Measurements from ENCODE around the gene GMEB2. TPM values are rescaled to one million over a fixed set of nuclear protein-coding genes. Genes with fewer than 3 reads are reported as not detected.
A peak's percentile ranks its signal among the peaks of the same experiment; 100 is the strongest.

The GMEB2 gene
- total RNA-seq, 3 donors from 2014 or later, result 10.3 to 12.8 (median 11.4) TPM

DNA sequence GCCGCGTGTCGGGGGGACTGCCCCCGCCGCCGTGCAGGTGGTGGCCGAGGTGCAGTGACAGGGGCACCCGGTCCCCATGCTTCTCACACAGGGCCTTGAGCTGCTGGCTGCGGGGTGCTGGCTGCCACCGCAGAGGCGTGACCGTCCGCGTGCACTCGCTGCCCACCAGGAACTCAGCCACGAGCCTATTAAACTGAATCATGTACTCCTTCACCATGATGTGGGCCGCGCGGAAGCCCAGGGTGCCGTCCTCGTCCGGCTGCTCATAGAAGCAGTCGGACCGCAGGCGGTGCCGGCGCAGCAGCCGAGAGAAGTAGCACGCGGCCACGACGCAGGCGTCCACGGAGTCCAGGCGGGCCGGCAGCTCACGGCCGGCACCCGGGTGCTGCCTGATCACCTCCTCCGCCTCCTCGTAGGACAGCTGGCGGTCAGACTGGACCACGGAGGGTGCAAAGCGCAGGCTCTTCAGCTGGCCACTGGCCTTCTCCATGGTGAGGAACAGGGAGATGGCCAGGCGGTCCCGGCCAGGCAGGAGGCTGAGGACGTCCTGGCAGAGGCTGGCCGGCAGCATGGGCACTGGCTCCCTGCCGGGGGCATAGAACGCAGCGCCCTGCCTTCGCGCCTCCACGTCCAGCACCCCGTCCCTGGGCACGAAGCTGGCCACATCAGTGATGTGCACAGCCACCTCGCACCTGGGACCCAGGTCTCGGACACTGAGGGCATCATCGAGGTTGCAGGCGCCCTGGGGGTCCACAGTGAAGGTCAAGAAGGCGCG lies 62.7 kb downstream of the GMEB2 start:
- intact Hi-C loops (cut with DNase I, micrococcal nuclease), result no loop called here
- ATAC-seq (no peak), DNase-seq (no peak)
- no peaks in the 10 kb centered on the region for H3K9me3 ChIP-seq
- H3K36me3 ChIP-seq (ENCODE audit: low read depth), result no peaks in the 10 kb centered on the region
- peaks cover 9% of the 10 kb centered on the region for H3K4me1 ChIP-seq (ENCODE audit: low read depth)
- H3K4me3 ChIP-seq, result no peak overlapping the region
- TF ChIP-seq, protein P1, sequence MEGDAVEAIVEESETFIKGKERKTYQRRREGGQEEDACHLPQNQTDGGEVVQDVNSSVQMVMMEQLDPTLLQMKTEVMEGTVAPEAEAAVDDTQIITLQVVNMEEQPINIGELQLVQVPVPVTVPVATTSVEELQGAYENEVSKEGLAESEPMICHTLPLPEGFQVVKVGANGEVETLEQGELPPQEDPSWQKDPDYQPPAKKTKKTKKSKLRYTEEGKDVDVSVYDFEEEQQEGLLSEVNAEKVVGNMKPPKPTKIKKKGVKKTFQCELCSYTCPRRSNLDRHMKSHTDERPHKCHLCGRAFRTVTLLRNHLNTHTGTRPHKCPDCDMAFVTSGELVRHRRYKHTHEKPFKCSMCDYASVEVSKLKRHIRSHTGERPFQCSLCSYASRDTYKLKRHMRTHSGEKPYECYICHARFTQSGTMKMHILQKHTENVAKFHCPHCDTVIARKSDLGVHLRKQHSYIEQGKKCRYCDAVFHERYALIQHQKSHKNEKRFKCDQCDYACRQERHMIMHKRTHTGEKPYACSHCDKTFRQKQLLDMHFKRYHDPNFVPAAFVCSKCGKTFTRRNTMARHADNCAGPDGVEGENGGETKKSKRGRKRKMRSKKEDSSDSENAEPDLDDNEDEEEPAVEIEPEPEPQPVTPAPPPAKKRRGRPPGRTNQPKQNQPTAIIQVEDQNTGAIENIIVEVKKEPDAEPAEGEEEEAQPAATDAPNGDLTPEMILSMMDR (IDR thresholded peaks at IDR 0.05), result no peak

DNA sequence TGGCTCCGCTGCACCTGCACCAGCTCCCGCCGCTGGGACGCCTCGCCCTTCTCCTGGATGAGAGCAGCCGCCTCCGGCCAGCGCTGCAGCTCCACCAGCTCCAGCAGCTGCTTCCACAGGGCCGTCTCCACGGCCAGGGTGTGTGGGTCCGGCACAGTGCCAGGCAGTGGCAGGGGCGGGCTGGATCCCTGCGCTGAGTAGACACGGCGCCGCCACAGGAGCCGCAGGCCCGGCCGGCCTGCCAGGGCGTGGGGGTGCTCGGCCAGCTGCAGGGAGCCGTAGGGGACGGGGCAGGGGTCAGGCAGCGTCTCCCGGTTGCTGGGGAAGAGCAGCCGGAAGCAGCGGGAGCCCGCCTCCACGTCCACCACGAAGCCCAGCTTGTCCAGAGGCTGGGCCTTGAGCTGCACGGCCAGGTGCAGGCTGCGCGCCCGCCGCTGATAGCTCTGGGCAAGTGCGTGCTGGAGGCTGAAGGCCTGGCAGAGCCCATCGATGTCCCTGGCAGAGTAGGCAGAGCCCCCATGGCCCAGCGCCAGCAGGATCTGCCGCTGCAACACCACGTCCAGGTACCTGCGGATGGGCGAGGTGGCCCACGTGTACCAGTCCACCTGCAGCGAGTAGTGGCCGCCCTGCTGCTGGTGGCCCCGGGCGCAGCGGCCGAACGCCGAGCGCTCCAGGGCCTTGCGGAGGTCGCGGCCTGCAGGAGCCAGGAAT lies 63.5 kb downstream of the GMEB2 start:
- TF ChIP-seq, protein P1 (IDR thresholded peaks at IDR 0.05), result no peak
- Histone ChIP-seq H3K9me3 (no peaks in the 10 kb centered on the region), H3K4me3 (no peak overlapping the region), H3K4me1 (ENCODE audit: low read depth) (peaks cover 5% of the 10 kb centered on the region), H3K36me3 (ENCODE audit: low read depth) (no peaks in the 10 kb centered on the region)
- peak in 1 of 3 donors; percentile 44 for DNase-seq
- intact Hi-C loops (cut with DNase I, micrococcal nuclease), result no loop called here
- ATAC-seq, result no peak

DNA sequence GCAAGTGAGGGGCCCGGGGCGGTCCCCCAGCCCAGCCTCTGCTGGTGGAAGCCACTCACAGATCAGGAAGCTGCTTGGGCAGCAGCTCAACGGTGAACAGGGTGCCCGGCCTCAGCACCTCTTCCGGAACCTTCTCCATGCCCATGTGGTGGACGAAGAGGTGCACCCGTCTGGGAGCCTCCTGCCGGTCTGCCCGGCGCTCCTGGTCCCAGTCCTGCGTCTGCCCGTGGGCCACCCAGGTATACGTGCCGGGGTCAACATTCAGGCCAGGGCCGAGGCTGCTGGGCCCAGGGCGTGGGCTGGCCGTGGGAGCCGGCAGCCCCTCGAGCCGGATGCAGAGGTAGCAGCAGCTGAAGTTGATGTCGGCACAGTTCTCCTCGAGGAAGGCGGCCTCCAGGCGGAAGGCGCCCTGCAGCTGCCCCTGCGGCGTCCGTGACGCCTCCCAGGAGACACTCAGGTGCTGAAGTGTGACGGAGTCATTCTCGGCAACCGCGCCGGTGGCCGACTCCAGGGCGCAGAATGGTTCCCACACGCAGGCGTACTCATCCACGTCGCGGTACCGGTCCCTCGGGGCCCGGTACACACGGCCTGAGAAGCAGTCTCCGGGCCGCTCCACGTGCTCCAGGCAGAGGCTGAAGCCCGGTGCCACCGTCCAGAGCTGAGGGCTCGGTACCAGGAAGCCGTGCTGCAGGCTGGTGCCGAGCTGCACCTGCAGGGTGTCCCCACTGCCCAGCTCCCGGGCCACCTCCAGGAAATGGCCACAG lies 64.3 kb downstream of the GMEB2 start:
- DNase-seq, result peak in 1 of 3 donors; percentile 49
- H3K36me3 ChIP-seq (ENCODE audit: low read depth), result no peaks in the 10 kb centered on the region

DNA sequence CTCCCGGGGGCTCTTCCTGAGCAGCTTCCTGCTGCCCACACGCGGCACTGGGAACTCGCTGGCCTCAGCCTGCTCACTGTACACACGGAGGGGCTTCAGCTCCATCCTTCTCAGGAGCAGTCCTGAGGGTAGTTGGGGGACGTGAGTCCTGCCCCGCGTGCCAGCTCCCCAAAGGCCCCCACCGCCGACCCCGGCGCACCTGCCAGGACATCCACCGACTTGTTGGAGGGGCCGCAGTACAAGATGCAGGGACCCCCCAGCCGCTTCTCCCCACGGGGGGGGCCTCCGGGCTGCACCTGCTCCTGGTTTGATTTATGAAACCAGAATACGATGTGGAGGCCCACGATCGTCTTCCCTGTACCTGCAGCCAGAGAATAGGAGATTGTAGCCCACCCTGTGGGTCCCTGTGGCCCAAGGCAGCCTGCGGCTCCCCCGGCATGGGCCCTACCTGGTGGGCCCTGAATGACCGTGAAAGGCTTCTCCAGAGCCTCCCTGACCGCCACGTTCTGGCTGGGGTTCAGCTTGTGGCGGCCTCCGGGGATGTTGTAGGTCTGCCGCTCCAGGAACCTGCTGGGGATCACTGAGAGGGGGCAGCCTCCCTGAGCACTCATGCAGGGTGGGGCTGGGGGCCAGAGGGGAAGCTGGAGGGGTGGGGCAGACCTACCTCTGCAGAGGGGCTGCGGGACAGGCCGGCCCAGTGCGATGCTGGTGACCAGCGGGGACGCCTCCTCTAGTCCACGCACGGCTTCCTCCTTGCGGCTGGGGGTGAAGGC lies 65.1 kb downstream of the GMEB2 start:
- intact Hi-C loops (cut with DNase I, micrococcal nuclease), result no loop called here
- no peaks in the 10 kb centered on the region for H3K4me1 ChIP-seq (ENCODE audit: low read depth)
- TF ChIP-seq, protein P1 (IDR thresholded peaks at IDR 0.05), result no peak
- DNase-seq, result peak in 1 of 3 donors; percentile 45
- H3K9me3 ChIP-seq, result no peaks in the 10 kb centered on the region
- no peaks in the 10 kb centered on the region for H3K36me3 ChIP-seq (ENCODE audit: low read depth)
- no peak for ATAC-seq
- no peak overlapping the region for H3K4me3 ChIP-seq

More for the DNA sequence above, 64.3 kb downstream of the GMEB2 start:
- H3K9me3 ChIP-seq, result no peaks in the 10 kb centered on the region
- no peak for ATAC-seq
- TF ChIP-seq, protein P1 (IDR thresholded peaks at IDR 0.05), result no peak
- H3K4me3 ChIP-seq, result no peak overlapping the region
- H3K4me1 ChIP-seq (ENCODE audit: low read depth), result no peaks in the 10 kb centered on the region
- intact Hi-C loops (cut with DNase I, micrococcal nuclease), result no loop called here
